GM18502 (cell line): ENCODE measurements around the gene ESRRG.

ENCODE experiments used
- ATAC-seq: cut with Tn5 transposase; IDR thresholded peaks from one replicate; pipeline ENCODE4 v1.9.1; 2021; ENCODE audit warnings: mild to moderate bottlenecking; ENCODE audit not compliant: unreplicated experiment, poor library complexity

The ESRRG gene

DNA sequence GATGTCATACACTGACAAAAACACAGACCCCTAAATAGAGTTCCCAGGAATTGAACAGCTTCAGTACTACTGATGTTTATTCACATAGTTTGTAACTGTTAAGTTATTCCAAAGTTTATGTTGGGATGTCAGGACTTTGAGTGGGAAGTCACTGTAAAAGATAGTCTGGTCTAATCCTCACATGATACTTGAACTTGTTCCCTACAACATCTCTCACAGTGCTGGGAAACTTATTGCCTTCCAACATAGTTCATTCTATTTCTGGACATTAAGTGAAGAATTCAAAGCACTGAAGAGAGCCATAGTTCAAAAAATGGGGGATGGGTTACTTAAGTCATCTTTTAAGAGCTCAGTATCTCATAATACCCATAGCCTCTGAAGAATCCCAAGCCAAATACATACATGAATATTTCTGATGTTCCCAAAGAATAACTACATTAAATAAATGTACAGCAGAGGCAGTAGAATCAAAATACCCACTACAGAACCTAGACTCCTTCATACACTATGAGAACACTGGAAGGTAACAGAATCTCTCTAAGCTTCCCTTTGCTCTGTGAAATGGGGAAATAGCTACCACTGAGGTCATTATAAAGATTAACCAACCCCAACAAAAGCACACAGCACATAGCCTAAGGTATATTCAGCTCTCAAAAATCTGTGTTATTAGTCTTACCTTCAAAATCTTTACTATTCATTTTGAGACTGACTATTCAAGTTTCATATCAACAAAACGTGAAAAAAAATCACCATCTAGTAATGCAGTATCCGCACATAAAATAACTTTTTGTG is 81.4 kb downstream of the ESRRG start:
- ATAC-seq: no peak

DNA sequence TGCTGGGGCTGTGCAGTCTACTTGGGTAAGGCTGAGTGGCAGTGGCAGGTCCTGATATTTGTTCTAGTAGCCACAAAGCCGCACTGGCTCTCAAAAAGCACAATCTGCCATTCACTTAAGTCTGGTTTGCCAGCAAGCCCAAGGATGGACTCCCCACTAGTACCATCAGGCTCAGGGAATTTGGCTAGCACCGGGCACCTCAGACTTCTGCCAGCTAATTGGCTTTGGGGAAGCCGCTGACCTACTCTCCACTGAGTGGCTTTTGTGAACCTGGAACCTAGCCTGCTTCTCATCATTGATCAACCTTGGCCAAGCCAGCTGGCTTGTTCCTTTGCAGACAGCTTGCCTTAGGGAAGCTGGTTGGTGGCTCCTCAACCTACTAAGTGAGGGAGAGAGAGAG is 83.1 kb downstream of the ESRRG start:
- ATAC-seq: no peak

DNA sequence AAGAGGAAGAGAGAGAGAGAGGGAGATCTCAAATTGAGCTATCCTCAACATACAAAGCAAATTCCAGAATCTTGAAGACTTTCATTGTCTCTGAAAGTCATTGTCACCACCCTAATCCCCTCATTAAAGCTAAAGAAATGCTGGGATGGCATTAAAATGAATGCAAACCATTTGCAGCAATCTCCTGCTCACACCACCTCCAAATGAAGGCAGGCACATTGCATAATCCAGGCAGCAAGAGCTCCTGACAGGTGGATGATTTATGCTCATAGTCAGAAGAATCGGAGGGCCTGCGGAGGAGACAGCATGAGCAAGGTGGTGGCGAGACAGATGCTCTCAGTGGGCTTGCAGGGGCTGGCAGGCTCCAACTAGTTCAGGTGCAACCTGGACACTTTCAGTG is 90.2 kb downstream of the ESRRG start:
- ATAC-seq: no peak

DNA sequence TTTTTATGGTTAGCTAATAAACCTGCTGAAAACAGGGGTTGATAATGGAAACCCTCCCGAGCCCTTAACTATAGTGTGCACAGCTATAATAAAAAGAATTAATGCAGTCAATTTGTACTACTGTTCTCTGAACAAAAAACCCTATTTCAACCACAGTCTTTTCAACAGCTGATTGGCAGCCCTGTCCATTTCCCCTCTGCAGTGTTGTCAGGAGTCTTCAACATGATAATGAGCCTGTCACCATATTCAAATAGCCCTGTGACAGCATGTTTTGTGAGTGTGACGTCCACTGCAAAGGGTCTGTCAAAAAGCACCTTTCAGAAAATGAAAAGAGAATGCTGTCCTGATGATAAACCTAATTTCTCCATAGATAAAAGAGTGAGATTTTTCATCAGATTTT is 92.7 kb downstream of the ESRRG start:
- no peak for ATAC-seq

DNA sequence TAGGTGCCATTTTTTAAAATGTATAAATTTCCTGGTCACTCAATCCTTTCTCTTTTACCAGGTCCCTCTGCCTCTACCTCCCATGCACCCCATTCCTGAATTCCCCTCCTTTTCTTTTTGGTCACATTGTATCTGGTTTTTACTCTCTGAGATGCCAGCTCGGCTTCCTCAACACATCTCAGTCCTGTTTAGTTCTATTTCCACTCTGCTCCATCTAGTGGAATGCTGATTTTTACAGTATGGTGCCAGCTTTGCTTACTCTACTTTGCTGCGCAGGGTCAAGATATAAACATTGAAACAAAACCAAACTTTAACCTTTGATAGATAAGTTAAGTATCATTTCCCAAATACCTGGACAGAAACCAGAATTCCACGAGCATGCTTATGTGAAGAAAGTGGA is 96.0 kb downstream of the ESRRG start:
- ATAC-seq: no peak

DNA sequence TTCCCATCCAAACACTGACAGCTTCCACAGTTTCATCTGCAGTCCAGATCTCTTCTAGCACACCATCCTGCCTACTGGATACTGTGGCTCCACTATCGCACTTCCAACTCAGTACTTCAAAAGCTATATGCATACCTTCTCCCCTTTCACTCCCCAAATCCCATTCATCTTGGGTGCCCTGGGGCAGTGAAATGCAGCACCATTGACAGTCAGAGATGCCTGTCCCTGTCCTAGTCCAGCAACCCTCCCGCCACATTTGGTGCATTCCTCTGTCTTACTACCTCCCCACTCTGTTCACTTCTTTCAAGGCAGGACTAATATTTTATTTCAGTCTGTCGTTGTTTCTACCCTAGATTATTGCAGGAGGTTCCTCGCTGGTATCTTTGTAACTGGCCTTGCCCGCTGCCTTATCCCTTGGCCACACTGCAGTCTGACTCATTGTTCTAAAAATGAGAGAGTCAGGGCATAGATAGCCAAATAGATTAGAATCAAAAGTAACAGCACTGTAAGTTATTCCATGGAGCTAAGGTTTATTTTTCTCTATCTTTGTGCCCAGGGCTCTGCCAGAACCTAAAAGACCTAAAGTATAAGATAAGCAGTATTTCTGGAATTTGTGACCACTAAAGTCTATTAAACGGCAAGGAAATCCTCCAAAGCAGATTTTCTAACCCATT is 96.7 kb downstream of the ESRRG start:
- ATAC-seq: no peak

DNA sequence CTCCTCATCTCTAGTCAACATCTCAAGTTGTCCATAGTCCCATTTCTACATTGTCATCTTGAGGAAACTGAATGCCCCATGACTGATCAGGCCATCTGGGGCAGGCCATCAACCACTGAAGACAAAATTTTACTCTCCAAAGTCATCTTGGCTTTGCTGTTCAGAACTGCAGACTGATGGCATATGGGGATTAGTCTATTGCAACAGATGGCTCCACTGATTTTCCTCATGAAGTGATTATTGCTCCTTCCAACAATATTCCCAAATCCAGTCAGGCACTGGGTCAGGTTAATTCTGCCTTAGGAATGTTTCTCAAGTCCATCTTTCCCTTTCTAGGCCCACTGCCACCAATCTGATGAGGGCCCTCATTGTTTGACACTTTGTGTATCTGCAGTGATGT is 101.7 kb downstream of the ESRRG start:
- no peak for ATAC-seq

DNA sequence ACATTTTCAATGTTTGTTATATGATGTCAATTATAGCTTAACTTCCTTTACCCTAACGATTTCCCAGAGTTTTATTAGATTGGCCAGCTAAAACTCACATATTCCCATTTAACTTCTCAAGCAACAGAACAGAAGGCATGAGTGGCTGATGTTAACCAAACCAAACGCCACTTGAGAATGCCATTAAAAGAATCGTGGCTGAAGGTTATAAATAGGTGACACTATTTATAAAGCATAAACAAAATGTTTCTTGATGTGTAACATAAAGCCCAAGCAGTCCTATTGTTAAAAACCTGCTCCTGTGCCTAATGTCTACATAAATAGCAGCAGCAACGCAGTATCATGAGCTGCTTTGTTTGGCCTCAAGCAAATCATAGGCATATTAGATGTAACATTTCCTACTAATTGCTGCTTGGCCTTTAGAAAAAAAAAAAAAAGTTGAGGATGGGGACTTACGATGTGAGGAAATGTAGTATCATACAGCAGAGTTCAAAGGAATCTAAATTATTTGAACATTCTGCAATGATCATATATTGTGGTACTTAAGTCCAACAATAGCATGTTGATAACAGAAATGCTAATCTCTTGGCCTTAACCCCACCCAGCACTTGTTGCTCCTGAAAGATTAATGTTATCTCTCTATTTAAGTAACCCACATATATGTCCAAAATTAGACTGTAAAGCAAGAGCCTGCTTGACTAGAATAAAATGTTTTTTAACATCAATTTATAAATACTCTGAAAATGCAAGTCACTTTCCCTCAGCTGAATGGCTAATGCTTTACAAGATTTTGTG is 106.0 kb downstream of the ESRRG start:
- ATAC-seq: no peak

DNA sequence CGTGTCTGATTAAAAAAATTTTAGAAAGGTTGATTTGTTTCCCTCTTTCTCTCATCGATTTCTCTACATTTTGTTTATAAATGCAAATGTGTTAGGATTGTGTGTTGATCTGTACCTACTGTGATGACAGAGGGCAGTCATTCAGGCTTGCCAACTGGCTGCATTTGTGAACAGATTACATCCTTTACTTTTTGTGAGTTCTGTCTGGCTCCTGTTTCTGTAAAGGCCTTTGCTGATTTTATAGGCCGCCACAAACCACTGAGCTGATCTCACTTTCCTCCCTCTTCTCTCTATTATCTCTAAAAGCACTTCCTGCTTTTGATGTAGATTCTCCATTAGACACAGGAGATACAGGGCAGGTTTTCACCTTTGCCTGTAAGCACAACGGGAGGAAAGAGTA is 106.8 kb downstream of the ESRRG start:
- no peak for ATAC-seq

DNA sequence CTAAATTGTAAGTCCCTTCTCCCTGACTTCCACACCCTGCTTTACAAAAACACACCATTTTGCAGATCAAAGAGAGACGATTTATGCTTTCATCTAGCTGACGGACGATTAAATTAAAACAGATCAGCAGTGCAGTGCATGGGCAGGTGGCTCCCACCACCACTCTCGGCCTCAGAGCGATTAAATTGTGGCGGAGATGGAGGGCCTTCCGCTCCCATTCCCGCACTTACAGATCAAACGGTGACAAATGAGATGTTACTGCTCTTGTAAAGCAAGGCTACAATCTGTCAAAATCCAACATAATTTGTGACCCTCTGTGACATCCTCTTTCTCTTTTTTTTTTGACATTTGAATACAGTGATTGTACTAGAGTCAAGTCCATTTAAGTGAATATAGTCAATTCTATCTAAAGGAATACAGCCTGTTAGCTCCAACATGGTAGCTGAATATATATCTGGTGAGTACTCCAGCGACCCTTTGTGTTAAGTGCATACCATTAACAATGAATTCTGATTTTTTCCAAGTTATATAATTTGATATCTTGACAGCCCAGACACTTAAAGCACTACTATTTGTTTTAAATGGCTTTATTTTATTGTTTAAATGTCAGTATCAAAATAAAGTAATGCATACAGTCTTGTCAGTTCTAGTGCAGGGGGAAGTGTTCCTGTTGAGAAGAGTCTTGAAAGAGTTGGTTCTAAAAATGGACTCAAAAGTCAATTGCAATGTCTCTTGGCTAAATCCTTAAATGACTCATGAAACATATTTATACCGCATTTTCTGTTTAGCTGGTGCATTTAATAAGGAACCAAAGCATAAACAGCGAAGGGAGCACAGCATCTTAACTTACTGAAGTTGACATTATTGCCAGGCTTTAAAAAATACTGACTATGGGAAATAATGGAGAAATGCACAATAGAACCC is 109.0 kb downstream of the ESRRG start:
- no peak for ATAC-seq

DNA sequence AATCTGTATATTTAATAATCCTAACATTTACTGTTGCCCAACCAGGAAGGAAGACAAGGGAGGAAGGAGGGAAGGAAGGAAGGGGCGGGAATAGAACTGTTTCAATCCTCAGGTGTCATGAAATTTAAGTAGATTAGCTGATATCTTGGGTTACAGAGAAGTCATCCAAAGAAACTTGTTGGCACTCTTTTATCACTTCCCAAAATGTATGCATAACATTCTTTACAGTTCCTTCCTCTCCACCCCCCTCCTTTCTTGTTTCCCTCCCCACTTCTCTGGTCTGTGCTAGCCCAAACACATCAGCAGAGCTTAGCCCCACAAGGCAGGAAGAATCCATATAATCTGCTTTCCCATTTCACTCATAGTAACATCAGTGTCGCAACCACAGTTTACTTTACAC is 110.9 kb downstream of the ESRRG start:
- ATAC-seq: no peak

DNA sequence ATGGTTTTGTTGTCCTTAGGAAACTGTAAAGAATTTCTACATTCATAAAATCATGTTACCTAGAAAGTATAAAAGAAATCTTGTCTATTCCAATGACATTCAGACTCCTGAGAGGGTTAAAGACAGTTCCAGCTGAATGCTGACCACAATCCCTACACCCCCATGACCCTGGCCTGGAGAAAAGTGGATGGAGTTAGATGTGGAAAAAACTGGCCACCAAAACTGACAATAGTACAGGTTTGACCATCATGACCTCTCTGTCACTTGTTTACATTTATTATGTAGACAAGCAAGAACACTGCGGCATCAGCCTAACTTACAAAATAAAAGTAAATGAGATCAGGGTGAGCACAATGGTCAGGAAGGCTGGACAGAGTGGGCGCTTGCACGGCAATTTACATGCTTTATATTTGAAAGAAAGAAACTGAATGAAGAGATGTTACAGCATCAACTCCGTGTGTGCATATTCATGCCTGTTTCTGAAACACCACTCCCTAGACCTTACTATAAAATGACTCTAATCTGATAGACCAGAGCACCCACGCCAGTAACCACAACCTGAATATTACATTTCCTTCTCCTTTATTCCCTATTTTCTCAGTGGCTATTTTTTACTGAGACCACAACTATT is 116.0 kb downstream of the ESRRG start:
- ATAC-seq: no peak

DNA sequence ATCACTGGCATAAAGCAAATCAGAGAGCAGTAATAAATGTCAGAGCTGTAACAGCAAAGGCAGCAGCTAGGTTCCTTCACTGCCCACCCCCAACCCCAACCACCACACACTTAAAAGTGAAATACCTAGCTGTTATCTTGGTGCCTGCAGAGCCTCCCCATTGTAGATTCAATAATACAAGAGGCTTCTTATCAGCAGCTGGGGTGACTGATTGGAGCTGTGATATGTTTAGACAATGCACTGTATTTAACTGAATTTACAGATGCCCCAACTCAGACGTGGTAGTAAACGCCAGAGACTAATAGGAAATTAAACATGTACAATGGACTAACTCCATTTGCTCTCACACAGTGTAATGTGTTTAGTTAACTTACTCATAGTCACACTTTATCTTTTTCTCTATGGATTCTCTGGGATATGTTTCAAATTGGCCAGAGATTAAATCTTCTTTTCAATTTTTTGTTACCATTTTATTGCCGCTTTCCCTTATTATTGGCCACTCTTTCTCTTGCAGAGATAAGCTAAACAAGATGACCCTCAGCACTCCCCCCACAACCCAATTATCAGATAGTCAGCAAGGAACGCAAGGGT is 117.1 kb downstream of the ESRRG start:
- ATAC-seq: no peak

DNA sequence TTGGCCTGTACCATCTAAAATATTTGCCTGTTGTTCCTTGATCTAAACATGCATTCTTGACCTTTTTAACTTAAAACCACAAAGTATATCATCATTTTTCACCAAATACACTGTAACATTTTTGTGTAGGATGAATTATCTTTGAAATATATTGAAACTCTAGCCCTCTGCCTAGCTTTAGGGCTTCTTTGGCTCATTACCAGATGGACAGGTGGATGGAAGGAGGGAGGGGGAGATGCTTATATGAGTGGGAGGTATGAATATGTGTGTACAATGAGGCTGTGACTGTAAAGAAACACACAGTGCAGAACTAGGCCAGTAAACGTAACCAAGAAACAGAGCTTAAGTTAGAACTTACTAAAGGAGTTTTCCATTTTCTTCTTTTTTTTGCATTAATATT is 118.5 kb downstream of the ESRRG start:
- ATAC-seq: no peak

DNA sequence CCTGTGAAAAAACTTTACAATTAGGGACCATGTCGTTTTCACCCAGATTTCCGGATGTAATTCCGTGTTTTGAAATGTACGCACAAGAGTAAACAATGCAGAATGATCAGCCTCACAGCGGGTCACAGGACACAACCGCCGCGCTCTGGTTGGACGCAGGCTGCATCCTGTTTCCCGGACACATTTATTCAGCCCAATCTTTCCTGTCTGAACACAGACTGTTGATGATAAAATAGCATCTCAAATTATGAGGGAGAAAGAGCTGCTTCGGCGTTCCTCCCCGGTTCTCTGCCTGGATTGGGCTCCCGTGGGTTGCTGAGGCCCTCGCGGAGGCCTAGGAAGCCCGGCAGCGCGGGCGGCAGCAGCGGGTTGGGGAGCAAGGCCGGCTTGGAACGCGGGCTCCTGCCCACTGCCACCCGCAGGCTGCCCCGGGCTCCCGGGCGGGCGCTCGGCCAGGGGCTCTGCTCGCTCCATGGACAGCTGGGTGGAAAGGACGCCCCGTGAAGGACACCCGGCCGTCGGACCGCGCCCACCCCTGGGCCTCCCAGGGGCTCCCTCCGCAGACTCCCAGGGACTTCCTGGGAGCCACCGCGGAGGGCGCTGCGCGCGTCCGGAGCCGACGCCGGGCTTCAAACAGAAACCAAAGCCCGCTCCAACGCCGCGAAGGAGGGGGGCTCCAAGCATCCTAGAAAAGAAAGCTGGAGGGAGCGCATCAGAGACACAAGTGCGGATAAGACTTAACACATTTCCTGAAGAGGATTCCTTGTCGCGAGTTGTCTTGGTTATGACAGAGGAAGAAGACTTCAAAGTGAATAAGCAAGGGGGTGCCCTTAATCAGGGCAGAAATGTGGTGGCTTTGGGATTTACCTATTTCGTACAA is 122.3 kb downstream of the ESRRG start:
- ATAC-seq: peak; percentile 91

DNA sequence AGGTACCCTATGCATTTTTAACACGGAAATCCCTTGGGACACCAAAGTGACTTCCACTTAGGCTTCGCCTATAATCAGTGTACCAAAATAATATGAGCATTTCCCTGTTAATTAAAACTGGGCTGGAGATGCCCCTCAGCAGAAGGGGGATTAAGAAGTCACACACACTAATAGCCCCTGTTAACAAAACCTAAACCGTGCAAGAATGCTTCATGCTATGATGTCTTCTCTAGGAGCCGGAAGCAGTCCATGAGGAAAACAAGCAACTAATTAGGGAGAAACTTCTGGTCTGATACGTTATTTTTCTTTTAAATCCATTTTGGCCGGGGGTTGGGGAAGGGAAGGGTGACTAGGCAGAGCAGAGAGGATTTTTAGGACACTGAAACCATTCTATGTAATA is 123.4 kb downstream of the ESRRG start:
- ATAC-seq: no peak

DNA sequence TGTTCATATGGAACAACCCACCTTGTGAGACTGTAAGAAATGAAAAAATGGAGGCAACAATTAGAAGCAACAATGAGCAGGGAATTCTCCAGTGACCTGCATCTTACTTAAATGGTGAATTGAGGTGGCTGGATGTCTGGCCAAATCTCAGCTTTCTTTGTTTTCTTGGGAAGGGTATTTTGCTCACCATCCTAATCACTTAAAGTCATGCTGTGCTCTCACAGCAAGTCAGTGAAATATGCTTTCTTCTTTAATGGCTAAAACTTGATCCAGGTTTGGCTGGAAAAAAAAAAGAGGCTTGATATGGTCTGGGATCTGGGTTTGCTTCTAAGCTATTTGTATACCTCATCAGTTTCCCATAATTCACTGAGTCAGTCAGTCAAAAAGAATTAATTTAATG is 124.8 kb downstream of the ESRRG start:
- ATAC-seq: no peak

DNA sequence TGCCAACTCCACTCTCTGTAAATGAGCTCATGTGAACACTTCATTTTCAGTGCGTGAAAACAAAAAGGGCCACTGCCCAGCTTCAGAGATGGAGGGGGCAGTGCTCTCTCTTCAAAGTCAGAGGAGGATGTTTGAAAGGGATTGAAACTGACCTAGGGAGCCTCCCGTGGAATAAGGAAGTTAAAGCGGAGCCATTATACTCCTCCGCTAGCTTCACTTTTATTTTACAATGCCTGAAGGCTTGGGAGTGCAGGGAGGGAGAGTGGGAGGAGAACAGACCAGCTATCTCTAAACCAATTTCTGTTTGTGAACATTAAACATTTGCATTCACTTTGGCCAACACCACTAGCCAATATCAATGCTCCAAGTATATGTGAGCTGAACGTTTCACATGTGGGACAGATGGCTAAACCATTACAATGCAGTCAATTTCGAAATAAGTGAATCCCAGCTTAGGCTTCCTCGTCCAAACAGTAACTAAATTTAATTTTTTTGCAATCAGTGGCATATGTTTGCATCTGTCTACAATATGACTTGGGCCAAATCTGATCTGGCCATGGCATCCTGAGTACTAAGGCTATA is 126.9 kb downstream of the ESRRG start:
- no peak for ATAC-seq
